Activated naive CD4-positive, alpha-beta T cell treated with anti-CD3 and anti-CD28 coated beads, Interleukin-2, amount 50 U/mL, for 16 hours (primary cell): ENCODE results near the gene SGTA.

ENCODE experiments used
- DNase-seq: peaks from one replicate; pipeline ENCODE4 v3.0.0-alpha.2; 2020

SGTA gene

DNA sequence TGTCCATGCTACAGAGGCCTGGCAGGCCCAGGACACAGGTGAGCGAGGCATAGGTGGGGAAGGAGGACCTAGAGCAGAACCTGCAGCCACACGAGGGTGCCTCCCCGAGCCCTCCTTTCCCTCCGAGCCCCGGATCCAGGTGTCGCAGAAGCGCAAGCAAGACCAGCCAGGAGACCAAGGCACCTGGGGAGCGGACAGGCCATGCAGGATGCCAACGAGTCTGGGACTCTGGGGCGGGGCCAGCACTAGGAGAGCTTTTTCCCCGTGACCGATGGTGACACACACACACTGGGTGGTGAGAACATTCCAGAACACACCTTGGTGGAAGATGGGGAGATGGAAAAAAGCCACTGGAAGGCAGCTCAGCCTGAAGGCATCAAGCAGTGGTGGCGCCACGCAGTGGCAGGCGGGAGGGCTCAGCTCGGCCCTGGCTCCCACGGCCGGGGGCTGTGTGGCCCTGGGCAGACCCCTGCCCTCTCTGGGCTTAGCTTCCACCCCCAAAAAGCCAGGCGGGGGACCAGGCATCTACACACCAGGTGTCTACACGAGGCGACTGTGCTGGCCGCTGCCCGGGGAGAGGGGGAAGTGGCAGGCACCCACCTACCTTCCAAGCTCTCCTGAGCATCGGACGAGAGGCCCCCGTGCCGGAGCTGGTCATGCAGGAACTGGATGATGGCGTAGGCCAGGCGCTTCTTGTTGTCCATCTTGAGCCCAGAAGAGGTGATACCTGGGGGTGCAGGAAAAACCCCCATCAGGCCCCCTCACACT, 14.5 kb downstream of the SGTA start:
- DNase-seq, result no peak

DNA sequence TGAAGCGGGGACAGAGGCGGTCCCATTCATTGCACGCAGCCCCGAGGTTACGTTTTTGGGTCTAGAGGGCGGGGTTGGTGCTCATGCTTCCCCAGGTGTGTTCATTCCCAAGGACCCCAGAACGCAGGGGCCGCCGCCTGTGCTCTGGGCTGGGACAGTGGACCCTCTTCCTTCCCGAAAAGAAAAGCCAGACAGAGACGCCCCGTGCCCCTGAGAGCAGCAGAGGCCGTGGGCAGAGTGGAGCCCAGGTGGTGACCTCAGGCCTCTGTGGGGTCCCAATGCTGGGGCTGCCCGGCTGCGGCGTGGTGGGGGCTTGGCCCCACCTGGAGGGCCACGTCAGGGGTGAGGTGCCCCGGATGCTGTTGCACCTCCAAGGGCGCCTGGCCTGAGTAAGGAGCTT, 15.4 kb downstream of the SGTA start:
- DNase-seq, result no peak

DNA sequence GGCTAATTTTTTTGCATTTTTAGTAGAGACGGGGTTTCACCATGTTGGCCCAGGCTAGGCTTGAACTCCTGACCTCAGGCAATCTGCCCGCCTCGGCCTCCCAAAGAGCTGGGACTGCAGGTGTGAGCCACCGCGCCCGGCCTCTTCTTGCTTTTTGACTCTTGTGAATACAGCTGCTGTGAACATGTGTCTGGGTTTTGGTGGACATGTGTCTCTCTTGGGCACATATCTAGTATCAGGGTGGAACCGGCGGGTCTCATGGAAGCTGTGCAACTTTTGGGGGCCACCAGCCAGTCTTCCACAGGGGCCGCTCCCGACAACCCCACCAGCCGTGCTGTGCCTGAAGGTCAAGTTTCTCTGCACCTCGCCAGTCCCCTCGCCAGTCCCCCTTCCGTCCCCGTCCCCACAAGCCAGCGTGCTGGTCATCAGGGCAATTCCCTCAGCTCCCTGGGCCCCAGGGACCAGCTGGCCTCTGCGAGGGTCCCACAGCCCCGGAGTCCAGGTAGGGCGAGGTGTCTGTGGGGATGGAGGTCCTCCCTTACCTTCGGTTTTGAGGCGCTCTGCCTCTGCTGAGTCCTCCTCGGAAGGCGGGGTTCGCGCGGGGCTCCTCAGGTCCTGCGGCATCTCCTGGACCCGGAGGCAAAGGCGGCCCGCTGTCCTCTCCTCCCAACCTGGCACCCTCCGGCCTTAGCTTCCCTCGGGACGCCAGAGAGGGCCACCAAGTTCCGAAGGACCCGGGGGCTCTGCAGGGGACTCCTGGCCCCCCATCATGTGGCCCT, 16.3 kb downstream of the SGTA start:
- DNase-seq, result no peak

DNA sequence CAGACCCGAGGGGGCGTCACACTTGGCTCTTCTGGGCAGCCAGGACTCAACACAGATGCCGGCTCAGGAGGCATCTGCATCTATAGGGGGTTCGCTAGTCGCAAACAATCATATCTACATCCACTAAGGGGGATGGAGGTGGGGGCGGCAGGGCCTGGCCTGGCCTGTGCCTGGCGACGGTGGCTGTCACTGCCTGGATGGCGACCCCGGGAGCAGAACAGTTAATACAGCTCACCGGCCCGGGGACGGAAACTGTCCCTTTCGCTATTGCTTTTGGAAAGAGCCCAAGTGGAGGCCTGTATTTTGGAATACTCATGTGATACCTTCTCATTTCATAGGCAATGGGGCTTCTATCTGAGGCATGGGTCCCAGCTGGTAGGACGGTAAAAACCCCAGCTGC, 17.7 kb downstream of the SGTA start:
- no peak for DNase-seq

DNA sequence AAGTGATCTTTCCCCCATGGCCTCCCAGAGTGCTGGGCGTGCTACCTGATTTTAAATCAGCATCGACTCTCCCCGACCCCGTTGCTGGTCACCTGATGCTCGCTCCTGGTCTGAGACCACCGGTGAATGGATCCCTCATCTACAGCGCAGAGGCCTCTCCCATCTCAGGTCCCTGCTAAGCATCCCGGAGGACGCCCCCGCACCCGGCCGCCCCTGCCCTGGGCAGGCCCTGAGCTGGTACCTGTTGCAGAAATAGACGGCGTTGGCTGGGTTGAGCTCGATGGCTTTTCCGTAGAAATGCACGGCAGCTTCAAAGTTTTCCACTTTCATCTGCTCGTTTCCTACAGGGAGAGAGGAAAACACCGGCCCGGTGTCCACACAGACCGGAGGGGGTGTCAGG, 18.1 kb downstream of the SGTA start:
- no peak for DNase-seq

DNA sequence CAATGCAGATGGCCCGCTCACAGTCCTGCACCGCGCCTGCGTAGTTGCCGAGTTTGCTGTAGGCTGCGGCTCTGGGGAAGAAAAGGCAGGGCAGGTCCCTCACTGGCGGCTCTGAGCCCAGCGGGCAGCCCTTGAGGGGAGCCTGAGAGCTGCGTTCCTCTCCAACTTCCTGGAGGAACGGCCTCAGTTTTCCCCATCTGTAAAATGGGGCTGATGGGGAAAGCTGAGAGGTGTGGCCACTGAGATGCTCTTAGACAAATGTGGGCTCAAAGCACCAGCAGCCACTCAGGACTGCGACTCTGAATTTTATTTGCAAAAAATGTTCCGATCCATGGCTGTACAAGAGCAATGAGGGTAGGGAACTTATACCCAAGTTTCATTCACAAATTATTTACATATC, 19.4 kb downstream of the SGTA start:
- DNase-seq, result no peak

DNA sequence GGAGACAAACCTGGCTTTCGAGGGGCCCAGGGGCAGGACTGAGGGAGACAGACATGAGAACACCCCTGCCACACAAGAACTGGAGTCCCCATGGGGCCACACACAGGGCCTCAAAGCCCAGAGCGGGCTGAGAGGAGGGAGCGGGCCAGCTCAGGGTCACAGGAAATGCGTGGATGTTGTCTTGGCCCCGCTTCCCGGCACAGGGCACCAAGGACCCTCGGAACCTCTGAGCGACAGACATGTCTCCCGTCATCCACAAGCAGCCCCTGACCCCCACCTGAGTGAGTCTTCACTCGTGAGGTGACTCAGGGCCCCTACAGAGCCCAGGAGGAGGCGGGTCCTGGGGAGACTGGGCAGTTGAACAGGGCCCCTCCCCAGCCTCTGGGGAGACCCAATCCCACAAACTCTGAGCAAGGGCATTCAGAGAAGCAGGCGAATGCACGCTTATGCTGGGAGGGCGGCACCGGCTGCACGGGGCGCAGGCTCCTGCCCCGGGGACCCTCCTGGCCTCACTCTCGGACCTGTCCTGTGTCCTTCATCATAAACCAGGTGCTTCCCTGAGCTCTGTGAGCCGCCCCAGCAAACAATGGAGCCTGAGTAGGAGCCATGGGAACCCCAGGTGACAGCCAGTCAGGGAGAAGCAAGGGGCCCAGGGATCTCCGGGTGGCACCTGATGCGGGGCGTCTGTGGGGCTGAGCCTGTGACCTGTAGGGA, 20.1 kb downstream of the SGTA start:
- no peak for DNase-seq

DNA sequence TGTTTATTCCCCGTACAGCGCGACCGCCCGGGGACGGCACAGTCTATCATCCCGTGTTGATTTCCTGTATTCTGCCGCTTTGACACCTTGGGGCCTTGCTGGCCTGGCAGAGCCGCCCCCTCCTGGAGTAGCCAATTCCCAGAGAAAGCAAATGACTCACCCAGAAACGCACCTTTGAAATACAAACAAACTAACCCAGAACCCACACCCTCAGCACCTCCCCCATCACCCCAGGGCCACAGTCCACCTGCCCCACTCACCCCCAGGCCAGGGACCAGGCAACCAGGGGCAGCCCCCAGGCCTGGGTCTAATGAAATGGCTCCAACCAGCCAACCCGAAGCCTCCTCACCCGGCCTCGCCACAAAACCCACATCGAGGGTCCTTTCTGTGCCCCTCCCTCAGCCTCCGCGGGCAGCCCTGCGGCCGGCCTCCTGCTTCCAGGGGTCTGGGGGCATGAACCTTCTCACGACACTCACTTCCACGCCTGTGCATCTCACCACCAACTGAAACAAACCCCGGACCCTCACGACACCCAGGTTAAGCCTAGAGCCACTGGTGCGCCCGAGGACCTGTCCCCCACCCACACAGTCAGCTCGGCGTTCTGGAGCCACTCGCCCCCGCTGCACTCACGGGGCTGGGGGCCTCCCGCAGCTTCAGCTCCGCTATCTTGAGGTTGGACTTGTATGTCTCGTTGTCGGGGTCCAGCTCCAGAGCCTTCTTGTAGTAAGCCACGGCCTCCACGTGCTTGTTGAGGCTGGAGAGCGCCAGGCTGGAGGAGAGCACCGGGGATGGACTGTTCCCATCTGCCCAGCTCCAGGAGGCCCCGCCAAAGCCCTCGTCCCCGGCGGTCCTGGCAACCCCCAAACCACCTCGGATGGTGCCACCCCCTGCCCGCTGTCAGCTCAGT, 20.9 kb downstream of the SGTA start:
- DNase-seq, result no peak

DNA sequence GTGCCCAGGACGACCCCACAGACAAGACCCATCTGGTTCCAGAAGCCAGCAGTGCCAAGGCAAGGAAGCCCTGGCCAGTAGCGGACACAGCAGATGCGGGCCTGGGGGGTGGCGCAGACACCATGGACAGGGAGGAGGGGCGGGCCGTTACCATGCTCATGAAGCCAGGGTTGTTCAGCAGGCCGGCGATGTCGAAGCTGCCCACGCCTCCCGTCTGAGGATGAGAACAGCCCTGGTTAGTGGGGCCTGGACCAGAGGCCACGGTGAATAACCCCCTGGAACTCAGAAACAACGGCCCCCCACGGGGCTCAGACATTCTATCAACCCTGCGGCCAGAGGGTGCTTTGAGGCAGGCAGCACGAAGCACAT, 21.8 kb downstream of the SGTA start:
- DNase-seq, result no peak

DNA sequence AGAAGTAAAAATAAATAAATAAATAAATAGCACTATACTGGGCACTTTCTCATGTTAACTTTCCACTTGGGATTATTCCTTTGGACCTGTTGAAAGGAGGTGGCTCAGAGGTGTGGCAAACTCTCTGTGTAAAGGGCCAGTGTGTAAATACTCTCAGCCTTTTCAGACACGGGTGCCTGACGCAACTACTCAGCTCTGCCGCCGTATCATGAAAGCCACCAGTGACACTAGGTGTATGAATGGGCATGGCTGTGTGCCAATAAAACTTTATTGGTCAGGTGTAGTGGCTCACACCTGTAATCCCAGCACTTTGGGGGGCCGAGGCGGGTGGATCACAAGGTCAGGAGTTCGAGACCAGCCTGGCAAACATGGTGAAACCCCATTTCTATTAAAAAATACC, 23.1 kb downstream of the SGTA start:
- no peak for DNase-seq

DNA sequence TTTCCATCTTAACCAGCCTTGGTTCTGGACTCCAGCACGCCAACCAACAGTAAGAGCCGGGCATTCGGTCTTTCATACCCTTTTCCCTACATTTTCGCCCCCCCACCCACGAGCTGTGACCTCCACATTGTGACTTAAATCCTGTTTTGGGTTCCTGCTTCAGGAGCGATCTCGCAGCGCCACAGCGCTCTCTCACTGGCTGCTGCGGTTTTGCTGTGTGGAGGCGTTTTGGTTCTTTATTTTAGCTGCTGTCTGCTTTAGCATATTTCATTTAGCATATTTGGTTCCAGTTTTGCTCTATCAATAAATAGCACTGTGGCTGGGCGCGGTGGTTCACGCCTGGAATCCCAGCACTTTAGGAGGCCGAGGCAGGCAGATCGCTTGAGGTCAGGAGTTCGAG, 23.7 kb downstream of the SGTA start:
- DNase-seq, result no peak

DNA sequence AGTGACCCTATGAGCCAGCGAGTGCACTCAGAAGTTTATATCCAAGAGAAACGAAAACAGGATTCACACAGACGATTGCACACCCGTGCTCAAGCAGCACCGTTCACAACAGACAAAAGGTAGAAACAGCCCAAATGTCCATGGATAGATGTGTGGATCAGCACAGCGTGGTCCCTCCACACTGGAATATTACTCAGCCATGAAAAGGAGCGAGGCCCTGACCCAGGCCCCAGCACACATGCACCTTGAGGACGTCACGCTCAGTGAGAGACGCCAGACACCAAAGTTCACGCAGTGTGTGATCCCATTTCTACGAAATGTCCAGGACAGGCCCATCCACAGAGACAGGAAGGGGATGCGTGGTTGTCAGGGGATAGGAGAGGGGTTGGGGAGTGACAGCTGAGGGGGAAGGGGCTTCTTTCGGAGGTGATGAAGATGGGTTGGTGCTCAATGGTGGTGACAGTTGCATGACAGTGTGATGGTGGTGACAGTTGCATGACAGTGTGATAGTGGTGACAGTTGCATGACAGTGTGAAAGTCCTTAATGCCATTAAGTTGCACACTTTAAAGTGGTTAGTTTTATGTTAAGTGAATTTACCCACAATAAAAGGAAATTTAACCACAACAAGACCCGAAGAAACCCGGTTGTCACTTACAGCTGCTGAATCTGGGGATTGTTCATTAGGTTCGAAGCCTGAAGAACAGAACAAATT, 24.3 kb downstream of the SGTA start:
- no peak for DNase-seq

DNA sequence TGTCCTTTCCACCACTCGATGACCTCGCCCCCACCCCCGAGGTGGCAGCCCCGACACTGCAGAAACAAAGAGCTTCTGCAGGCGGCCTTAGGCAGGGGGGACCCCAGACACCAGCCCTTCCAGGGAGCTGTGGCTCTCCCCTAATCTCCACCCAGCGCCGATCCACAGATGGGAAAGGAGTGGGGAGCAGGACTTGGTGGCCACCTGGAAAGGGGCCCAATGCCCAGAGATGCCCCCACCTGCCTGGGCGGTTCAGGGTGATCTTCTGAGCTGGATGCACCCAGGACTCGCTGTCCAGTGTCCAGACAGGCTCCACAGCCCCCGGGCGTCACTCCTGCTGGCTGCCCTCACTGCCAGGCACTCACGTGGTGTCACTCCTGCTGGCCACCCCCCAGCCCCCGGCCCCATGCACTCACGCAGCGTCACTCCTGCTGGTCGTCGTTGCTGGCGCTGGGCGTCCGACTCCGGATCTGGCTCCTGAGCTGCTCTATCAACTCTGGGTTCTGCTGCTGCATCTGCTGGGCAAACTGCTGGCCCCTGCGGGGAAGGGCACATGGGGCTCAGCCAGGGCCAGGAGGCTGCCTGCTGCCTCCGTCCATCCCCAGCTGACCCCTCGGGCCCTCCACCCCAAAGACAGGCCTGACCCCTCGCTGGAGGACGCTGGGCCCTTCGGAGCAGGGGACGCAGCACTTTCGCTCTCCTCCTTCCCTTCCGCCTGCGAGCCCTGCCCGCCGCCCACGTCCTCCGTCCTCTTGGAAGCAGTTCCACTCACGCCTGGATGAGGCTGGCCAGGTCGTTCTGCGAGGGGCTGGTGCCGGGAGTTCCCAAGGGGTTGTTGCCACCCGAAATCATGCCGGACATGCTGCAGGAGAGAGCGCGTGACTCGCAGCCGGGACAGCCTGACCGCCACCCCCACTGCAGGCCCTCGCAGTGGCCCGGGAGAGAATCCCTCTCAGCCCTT, 25.9 kb downstream of the SGTA start:
- DNase-seq, result no peak

DNA sequence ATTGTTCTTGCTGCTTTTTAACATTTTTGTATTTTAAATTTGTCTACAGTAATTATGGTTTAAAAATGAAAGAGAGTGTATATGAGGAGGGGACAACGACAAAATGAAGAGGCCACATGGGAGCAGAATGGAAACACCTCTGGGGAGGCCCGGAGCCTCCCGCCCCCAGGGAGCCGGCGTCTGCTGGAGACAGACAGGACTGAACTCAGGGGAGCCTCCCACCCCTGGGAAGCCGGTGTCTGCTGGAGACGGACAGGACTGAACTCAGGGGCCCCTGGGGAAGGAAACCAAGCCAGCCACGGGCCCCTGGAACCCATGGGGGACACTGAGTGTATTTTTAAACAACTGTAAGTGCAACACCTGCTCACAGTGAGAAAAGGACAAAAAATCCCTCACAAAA, 26.6 kb downstream of the SGTA start:
- no peak for DNase-seq

DNA sequence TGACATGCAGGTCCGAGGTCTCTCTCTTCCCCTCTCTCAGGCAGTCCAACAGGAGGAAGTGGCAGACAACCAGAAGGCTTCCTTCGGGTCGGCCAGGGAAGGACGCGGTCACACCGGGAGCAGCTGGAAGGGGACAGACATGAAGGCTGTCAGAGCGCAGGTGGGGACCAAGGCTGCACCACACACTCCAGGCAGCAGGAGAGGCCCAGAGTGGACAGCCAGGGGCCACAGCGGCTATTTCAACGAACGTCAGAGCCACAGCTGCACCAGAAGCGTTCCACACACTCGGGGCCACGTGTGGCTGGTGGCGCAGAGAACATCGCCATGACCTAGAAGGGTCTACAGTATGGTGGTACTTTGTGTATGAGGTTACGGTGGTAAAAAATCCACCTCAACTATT, 27.3 kb downstream of the SGTA start:
- DNase-seq, result no peak

DNA sequence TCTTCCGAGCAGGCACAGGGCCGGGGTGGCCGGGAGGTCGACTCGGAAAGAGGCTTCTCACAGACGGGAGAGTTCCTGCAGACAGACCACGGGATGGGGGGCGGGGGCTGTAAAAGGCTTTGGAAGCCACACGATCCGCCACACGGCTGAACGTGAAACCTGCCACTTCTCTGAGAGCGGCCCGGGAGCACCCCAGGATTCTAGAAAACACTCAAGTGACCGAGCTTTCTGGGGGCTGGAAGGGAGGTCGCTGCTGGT, 27.7 kb downstream of the SGTA start:
- DNase-seq, result no peak

DNA sequence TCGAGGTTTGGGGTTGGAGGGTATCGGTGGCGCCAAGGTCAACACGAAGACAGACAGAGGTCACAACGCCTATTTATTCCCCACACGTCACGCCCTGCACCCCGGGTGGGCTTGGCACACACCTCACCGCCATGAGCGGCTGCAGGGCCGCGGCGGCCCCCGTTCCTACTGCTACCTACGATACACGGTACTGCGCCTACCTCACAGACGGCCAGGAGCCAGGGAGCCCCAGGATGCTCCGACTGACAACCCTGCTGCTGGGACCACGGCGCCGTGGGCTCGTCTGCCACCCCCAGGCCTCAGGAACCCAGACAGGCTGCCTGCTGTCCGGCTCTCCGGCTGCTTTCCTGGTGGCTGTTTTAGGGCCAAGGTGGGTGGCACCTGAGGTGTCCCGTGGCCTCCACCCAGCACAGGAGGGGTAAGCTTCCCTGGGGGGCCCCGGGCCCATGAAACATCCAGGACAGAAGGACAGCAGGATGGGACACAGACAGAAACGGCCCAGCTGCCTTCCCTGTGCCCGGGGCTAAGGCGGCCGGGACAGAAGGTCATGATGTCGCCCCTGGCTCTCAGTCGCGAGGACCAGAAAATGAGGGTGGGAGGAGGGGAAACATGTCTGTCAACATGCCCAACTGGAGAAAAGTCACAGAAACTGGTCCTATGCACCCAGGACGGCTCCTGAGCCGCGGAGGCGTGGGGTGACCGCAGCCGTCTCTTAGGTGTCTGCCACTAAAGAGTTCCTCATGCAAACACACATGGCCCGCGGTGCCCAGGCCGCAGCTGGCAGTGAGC, 28.2 kb downstream of the SGTA start:
- DNase-seq, result no peak

DNA sequence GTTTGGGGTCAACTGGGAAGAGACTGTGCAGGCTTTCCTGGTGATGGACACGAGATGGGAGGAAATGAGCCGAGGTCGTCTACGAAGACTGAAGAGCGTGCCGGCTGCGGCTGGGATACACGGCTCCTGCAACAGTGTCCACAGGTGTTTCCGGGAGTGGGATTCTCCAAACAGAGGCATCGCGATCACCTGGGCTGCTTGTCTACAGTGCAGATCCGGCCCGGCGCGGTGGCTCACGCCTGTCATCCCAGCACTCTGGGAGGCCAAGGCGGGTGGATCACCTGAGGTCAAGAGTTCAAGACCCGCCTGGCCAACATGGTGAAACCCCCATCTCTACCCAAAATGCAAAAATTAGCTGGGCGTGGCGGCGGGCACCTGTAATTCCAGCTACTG, 31.6 kb downstream of the SGTA start:
- no peak for DNase-seq

DNA sequence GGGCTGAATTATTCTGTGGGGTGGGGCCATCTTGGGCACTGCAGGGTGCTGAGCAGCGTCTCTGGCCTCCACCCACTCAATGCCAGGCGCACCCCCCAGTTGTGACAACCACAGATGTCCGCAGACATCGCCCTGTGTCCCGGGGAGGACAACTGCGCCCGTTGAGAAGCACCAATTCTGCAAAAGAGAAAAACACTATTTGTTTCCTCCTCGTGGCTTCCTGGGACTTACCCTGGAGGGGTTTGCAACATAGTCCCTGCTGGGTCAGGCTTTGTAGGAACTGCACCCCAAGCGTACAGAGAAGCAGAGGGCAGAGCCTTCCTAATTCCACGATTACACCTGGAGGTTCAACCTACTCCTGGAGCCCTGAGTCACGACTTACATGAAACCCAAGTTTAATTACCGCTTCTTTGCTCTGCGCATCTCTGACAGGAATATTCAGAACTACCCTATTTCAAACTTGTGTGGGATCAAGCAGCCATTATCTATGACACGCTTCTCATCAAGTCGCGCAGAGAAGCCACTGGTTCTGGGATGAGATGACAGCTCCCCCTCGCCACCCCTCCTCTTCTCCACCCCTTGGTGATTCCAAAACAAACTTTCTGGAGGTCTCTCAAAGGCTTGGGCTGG, 32.1 kb downstream of the SGTA start:
- no peak for DNase-seq

DNA sequence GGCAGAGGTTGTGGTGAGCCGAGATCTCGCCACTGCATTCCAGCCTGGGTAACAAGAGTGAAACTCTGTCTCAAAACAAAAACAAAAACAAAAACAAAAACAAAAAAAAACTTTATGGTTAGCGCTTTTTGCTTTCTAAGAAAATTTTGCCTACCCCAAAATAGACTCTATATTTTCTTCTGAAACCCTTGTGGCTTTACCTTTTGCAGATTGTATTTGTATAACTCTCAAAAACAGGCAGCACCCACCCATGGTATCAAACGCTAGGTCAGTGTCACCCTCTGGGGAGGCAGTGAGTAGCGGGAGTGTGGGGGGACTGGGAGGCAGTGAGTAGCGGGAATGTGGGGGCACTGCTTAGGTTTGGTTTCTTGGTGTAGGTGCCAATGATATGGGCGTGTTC, 35.7 kb downstream of the SGTA start:
- no peak for DNase-seq
